Lung (tissue), 12 donors: ENCODE measurements around the gene SCD5. TPM values are rescaled to one million over a fixed set of nuclear protein-coding genes. Genes with fewer than 3 reads are reported as not detected.

Experiments used
- ATAC-seq: fragments of 200-7000 bp; cut with Tn5 transposase; one replicate; pipeline ENCODE4 v1.9.1; 2020; ENCODE audit warnings: moderate number of reproducible peaks; ENCODE audit not compliant: insufficient read depth, low FRiP score
- DNase-seq, 3 donors: peaks; one replicate each; pipeline ENCODE4 v3.0.0-alpha.2; 2013 to 2017
- H3K27ac ChIP-seq, 2 donors: one replicate each; pipeline ENCODE4 v1.5.1; 2013; ENCODE audit warnings: mild to moderate bottlenecking in 2 of 2, moderate library complexity in 2 of 2, control low read depth in 1 of 2, inconsistent platforms in 1 of 2, low read depth in 1 of 2, low read length in 1 of 2
- H3K27me3 ChIP-seq, 3 donors: one replicate each; pipeline ENCODE4 v1.5.1; 2013; ENCODE audit warnings: low read length in 2 of 3; ENCODE audit not compliant: control insufficient read depth in 3 of 3, insufficient read depth in 3 of 3
- H3K36me3 ChIP-seq, 4 donors: one replicate each; pipeline ENCODE4 v1.5.1; 2013; ENCODE audit warnings: low read length in 4 of 4, mild to moderate bottlenecking in 1 of 4, moderate library complexity in 1 of 4; ENCODE audit not compliant: control insufficient read depth in 4 of 4, insufficient read depth in 4 of 4
- H3K4me1 ChIP-seq, 5 donors: one replicate each; pipeline ENCODE4 v1.5.1; 2013; ENCODE audit warnings: low read length in 5 of 5, mild to moderate bottlenecking in 2 of 5, moderate library complexity in 1 of 5; ENCODE audit not compliant: control insufficient read depth in 5 of 5, insufficient read depth in 5 of 5
- H3K4me3 ChIP-seq: one replicate; pipeline ENCODE4 v1.5.1; 2013; ENCODE audit warnings: mild to moderate bottlenecking, control low read depth, moderate library complexity
- H3K9ac ChIP-seq, 2 donors: one replicate each; pipeline ENCODE4 v1.5.1; 2013; ENCODE audit warnings: low read length in 2 of 2, control low read depth in 1 of 2; ENCODE audit not compliant: insufficient read depth in 1 of 2
- H3K9me3 ChIP-seq, 4 donors: one replicate each; pipeline ENCODE4 v1.5.1; 2013; ENCODE audit warnings: low read length in 3 of 4, mild to moderate bottlenecking in 1 of 4, moderate library complexity in 1 of 4; ENCODE audit not compliant: control insufficient read depth in 4 of 4, insufficient read depth in 3 of 4
- WGBS, 2 donors: extraction: QIAGEN DNeasy Blood & Tissue Kit; methylation state at CpG; one replicate each; pipeline ENCODE4 v1.1.7; 2013; 5-methylcytosine and 5-hydroxymethylcytosine counted together
- polyA plus RNA-seq, 2 donors: library from polyadenylated mRNA; stranded (reverse); fragments of 200-250 nt; gene quantifications; one replicate each; pipeline ENCODE4 v1.2.1, GENCODE V29; 2013
- total RNA-seq, 2 donors: library from RNA; depleted of rRNA in 1 of 2; stranded (reverse); fragments of >200 nt in 1 of 2; gene quantifications; one replicate each; pipeline ENCODE4 v1.2.1, GENCODE V29; 2014 to 2021
- TF ChIP-seq, protein P1 (sequence below): IDR thresholded peaks from 2 replicates; pipeline ENCODE4 v1.5.1; 2012; ENCODE audit warnings: mild to moderate bottlenecking; ENCODE audit errors: control extremely low read depth, extremely low read depth
- donor health status: control.
- donor health status: control.
- donor health status: Bipolar disorder and iron deficiency.
- donor health status: healthy.
- donor health status: DM: yes; HTN: yes; CAD: no.

SCD5 gene
- total and polyA plus RNA-seq, 4 donors = 5.0 to 22.6 (median 13.8) TPM

DNA sequence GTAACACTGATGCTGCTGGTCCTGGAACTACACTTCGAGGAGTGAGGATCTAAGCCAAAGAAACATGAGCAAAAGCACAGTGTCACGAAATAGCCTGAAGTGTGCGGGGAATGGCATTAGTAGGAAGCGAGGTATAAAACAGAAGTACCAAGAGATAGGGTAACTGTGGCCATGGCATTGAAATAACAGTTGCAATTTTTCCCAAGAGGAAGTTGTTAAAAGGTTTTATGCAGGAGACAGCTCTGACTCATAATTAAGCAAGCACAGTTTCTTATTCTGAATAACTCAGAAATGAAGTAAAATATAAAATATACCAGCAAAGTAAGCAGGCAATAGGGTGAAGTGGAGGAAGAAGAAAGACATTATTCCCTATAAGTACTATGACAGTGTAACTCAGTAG, 146.5 kb downstream of the SCD5 start:
- 21 to 32% methylated on average over 4 of the region's 4 CpGs for WGBS, 2 donors
- no peak for ATAC-seq

DNA sequence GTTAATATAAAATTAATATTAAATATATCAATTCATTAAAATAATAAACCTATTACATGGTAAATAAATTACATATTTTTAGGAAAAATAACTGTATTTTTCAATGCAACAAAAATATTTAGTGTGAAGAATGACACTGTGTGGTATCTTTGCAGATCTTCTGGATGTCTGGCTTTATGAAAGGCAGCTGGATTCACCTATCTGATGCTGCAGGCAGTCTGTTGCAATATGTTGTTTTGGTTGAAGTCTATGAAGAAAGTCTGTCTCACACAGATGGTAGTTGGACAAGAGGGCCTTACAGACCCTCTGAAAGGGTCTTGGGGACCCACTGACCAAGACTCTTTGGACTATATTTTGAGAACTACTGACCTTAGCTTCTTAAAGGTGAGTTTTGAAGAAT, 147.7 kb downstream of the SCD5 start:
- Histone ChIP-seq H3K27ac (no peak overlapping the region), H3K9ac (no peak overlapping the region), H3K4me3 (no peak overlapping the region), H3K9me3 (peaks cover 0 to 2% (median 0%) of the 10 kb centered on the region in 4 donors), H3K4me1 (peaks cover 0 to 9% (median 8%) of the 10 kb centered on the region in 5 donors), H3K36me3 (peaks cover 0 to 12% (median 0%) of the 10 kb centered on the region in 4 donors), H3K27me3 (peaks cover 0 to 3% (median 0%) of the 10 kb centered on the region in 3 donors)
- ATAC-seq = no peak
- no peak for DNase-seq
- TF ChIP-seq, protein P1, sequence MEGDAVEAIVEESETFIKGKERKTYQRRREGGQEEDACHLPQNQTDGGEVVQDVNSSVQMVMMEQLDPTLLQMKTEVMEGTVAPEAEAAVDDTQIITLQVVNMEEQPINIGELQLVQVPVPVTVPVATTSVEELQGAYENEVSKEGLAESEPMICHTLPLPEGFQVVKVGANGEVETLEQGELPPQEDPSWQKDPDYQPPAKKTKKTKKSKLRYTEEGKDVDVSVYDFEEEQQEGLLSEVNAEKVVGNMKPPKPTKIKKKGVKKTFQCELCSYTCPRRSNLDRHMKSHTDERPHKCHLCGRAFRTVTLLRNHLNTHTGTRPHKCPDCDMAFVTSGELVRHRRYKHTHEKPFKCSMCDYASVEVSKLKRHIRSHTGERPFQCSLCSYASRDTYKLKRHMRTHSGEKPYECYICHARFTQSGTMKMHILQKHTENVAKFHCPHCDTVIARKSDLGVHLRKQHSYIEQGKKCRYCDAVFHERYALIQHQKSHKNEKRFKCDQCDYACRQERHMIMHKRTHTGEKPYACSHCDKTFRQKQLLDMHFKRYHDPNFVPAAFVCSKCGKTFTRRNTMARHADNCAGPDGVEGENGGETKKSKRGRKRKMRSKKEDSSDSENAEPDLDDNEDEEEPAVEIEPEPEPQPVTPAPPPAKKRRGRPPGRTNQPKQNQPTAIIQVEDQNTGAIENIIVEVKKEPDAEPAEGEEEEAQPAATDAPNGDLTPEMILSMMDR = no peak

More for the DNA sequence above, 146.5 kb downstream of the SCD5 start:
- H3K4me3 ChIP-seq = no peak overlapping the region
- no peak for DNase-seq
- H3K9me3 ChIP-seq = peaks cover 0 to 2% (median 0%) of the 10 kb centered on the region in 4 donors
- TF ChIP-seq, protein P1 = no peak
- peaks cover 0 to 12% (median 0%) of the 10 kb centered on the region in 4 donors for H3K36me3 ChIP-seq
- H3K9ac ChIP-seq = no peak overlapping the region
- H3K4me1 ChIP-seq = peaks cover 0 to 1% (median 0%) of the 10 kb centered on the region in 5 donors
- peaks cover 0 to under 1% (median 0%) of the 10 kb centered on the region in 3 donors for H3K27me3 ChIP-seq
- H3K27ac ChIP-seq = no peak overlapping the region

DNA sequence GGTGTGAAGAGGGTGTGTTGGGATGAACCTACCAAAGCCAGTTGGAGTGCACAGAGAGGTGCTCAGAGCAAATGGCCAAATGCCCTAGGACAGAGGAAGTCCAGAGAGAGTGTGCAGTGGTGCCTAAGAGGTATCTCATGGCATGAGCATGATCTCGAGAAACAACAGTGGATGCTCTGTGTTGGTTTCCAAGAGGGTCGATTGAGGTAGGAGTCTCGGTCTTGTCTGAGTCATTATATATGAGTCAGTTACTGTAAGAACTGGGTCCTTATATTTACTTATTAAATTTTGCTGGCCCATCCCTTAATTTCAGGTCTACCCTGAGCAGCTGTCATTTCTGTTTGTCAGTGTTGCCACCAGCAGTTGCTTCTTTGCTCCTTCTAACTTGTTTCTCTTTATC, 150.2 kb downstream of the SCD5 start:
- Histone ChIP-seq H3K9me3 (no peaks in the 10 kb centered on the region), H3K27me3 (peaks cover 0 to 3% (median 0%) of the 10 kb centered on the region in 3 donors), H3K9ac (no peak overlapping the region), H3K4me3 (no peak overlapping the region), H3K4me1 (peaks cover 0 to 21% (median 16%) of the 10 kb centered on the region in 5 donors), H3K36me3 (peaks cover 0 to 16% (median 0%) of the 10 kb centered on the region in 4 donors), H3K27ac (no peak overlapping the region)
- TF ChIP-seq, protein P1 = no peak
- DNase-seq (no peak), ATAC-seq (no peak)
- WGBS, 2 donors = 65 to 85% methylated on average over 3 of the region's 3 CpGs
